ENCODE results near the gene METTL15. TPM values are rescaled to one million over a fixed set of nuclear protein-coding genes. Genes with fewer than 3 reads are reported as not detected.

The METTL15 gene
- total and polyA plus RNA-seq, 10 donors, result 3.7 to 23.7 (median 15.5) TPM

- H3K36me3 ChIP-seq, result peaks cover 0 to 22% (median 2%) of the 10 kb centered on the region in 6 donors
- no peaks in the 10 kb centered on the region for H3K27me3 ChIP-seq (replicated peaks in 1 of 7)
- DNase-seq, result peak; percentile 91
- WGBS, 5 donors, result 0 to 1% (median 0%) methylated on average over 25 to 31 of the region's 31 CpGs
- peaks cover 19 to 71% (median 56%) of the 10 kb centered on the region in 6 donors for H3K4me1 ChIP-seq
- intact Hi-C loops (cut with DNase I; ENCODE audit: low total_unique reads), result no loop called here
- TF ChIP-seq POLR2A (IDR thresholded peaks at IDR 0.05) (no peak), POLR2AphosphoS5 (IDR thresholded peaks at IDR 0.05) (peak; percentile 59 to 80 (median 79))
- TF ChIP-seq, protein P1, sequence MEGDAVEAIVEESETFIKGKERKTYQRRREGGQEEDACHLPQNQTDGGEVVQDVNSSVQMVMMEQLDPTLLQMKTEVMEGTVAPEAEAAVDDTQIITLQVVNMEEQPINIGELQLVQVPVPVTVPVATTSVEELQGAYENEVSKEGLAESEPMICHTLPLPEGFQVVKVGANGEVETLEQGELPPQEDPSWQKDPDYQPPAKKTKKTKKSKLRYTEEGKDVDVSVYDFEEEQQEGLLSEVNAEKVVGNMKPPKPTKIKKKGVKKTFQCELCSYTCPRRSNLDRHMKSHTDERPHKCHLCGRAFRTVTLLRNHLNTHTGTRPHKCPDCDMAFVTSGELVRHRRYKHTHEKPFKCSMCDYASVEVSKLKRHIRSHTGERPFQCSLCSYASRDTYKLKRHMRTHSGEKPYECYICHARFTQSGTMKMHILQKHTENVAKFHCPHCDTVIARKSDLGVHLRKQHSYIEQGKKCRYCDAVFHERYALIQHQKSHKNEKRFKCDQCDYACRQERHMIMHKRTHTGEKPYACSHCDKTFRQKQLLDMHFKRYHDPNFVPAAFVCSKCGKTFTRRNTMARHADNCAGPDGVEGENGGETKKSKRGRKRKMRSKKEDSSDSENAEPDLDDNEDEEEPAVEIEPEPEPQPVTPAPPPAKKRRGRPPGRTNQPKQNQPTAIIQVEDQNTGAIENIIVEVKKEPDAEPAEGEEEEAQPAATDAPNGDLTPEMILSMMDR (IDR thresholded peaks at IDR 0.05 in 8 of 11, conservative IDR thresholded peaks at IDR 0.05 in 3 of 11), result peak in 1 of 11 experiments; percentile 12
- peak overlapping the region; percentile 38 to 89 (median 86) for H3K27ac ChIP-seq
- no peaks in the 10 kb centered on the region for H3K9me3 ChIP-seq
- H3K4me3 ChIP-seq, result peak overlapping the region; percentile 54 to 74 (median 62)
Measured at GRCh38 chr11:28110108-28110820, 2.1 kb downstream of the METTL15 start.

DNA sequence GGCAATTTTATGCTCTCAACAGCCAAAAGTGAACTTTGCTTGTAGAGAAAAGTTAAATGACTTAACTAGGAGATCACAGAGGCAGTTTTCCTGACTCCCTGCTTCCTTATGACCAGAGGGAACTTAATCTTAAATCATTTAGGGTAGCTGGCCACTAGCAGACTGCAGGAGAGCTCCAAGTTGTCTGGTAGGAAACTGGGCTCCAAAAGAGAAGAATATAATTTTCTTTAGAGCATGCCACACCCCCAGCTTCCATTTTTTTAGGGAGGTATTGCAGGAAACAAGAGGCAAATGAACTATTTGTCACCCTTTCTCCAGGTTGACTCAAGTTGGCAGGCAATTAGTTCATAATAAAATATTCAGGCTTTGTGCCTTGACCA is 2.6 kb downstream of the METTL15 start:
- Histone ChIP-seq H3K4me1 (peaks cover 19 to 66% (median 56%) of the 10 kb centered on the region in 6 donors), H3K36me3 (peaks cover 0 to 27% (median 4%) of the 10 kb centered on the region in 6 donors), H3K27ac (peak overlapping the region; percentile 38 to 89 (median 86)), H3K4me3 (peak overlapping the region; percentile 54 to 74 (median 62)), H3K9me3 (no peaks in the 10 kb centered on the region), H3K27me3 (replicated peaks in 1 of 7) (no peaks in the 10 kb centered on the region)
- intact Hi-C loops (cut with DNase I; ENCODE audit: low total_unique reads), result no loop called here
- TF ChIP-seq POLR2A (IDR thresholded peaks at IDR 0.05) (no peak), POLR2AphosphoS5 (IDR thresholded peaks at IDR 0.05) (no peak)
- TF ChIP-seq, protein P1 (IDR thresholded peaks at IDR 0.05 in 8 of 11, conservative IDR thresholded peaks at IDR 0.05 in 3 of 11), result no peak
- no peak for DNase-seq

DNA sequence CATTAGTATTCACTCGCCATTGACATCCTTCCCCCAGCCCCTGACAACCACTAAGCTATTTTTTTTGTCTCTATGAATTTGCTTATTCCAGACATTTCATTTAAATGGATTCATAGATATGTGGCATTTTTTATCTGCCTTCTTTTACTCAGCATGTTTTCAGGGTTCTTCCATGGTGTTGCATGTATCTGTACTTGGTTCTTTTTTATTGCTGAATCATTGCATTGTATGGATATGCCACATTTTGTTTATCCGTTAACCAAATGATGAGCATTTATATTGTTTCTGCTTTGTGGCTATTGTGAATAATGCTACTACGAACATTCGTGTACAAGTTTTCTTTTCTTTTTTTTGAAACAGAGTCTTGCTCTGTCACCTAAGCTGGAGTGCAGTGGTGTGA is 5.9 kb downstream of the METTL15 start:
- WGBS, 5 donors, result 94 to 99% (median 96%) methylated on average over 4 of the region's 4 CpGs
- DNase-seq, result no peak
- Histone ChIP-seq H3K27ac (no peak overlapping the region), H3K4me1 (peaks cover 14 to 39% (median 34%) of the 10 kb centered on the region in 6 donors), H3K4me3 (no peak overlapping the region), H3K36me3 (peaks cover 0 to 38% (median 4%) of the 10 kb centered on the region in 6 donors), H3K27me3 (replicated peaks in 1 of 7) (no peaks in the 10 kb centered on the region), H3K9me3 (no peaks in the 10 kb centered on the region)
- intact Hi-C loops (cut with DNase I; ENCODE audit: low total_unique reads), result no loop called here
- TF ChIP-seq POLR2AphosphoS5 (IDR thresholded peaks at IDR 0.05) (no peak), POLR2A (IDR thresholded peaks at IDR 0.05) (no peak)
- TF ChIP-seq, protein P1 (IDR thresholded peaks at IDR 0.05 in 8 of 11, conservative IDR thresholded peaks at IDR 0.05 in 3 of 11), result no peak

- Histone ChIP-seq H3K4me1 (peaks cover 7 to 35% (median 28%) of the 10 kb centered on the region in 6 donors), H3K27me3 (replicated peaks in 1 of 7) (no peaks in the 10 kb centered on the region), H3K27ac (no peak overlapping the region), H3K4me3 (no peak overlapping the region), H3K9me3 (no peaks in the 10 kb centered on the region), H3K36me3 (peaks cover 0 to 38% (median 4%) of the 10 kb centered on the region in 6 donors)
- TF ChIP-seq POLR2A (IDR thresholded peaks at IDR 0.05) (no peak), POLR2AphosphoS5 (IDR thresholded peaks at IDR 0.05) (no peak)
- TF ChIP-seq, protein P1 (IDR thresholded peaks at IDR 0.05 in 8 of 11, conservative IDR thresholded peaks at IDR 0.05 in 3 of 11), result no peak
- no peak for DNase-seq
- WGBS, 5 donors, result 89 to 100% (median 97%) methylated on average over 1 of the region's 1 CpG
- intact Hi-C loops (cut with DNase I; ENCODE audit: low total_unique reads), result no loop called here
Measured at GRCh38 chr11:28114731-28115130, 6.5 kb downstream of the METTL15 start.
